ENCODE results near the gene MGP. TPM values are rescaled to one million over a fixed set of nuclear protein-coding genes. Genes with fewer than 3 reads are reported as not detected.

Gene MGP
- total RNA-seq, 5 donors from 2014 or later (not counting 1 experiment from before 2014, with no cell fraction given) = 1.5 to 4.0 (median 2.2) TPM

GRCh38 chr12:14842315-14842714, 43.3 kb downstream of the MGP start:
- H3K4me1 ChIP-seq (ENCODE audit: control insufficient read depth in 1 of 2, extremely low read depth in 1 of 2, insufficient read depth in 2 of 2, low read length in 2 of 2) = peaks cover 3 to 5% of the 10 kb centered on the region in 2 experiments
- no peak overlapping the region for H3K4me3 ChIP-seq (ENCODE audit: control insufficient read depth in 1 of 2, extremely low read depth in 1 of 2, low read length in 1 of 2)
- H3K36me3 Mint-ChIP-seq = no peaks in the 10 kb centered on the region
- no peak overlapping the region for H3K4me3 Mint-ChIP-seq
- no peak for ATAC-seq (replicated peaks in 1 of 4)
- H3K27me3 ChIP-seq (replicated peaks in 1 of 2; ENCODE audit: control insufficient read depth in 2 of 2, extremely low read depth in 1 of 2, insufficient read depth in 2 of 2, low read length in 1 of 2) = peaks cover 0 to 4% of the 10 kb centered on the region in 2 experiments
- ChIA-PET CTCF (interaction anchor here in 1 of 2 donors (0.6 kb wide), 1 partner anchor 153 kb away, joined by 3 read pairs; no protein-coding TSS in a partner anchor), POLR2A (interaction anchor here in 1 of 2 donors (0.6 kb wide), 1 partner anchor 86 kb away, joined by 3 read pairs; no protein-coding TSS in a partner anchor)
- no peaks in the 10 kb centered on the region for H3K9me3 Mint-ChIP-seq
- no CpG with 5 or more reads among the region's 3 CpGs for WGBS (ENCODE audit: insufficient coverage)
- no peaks in the 10 kb centered on the region for H3K9me3 ChIP-seq
- H3K27me3 Mint-ChIP-seq = peaks cover 7 to 15% of the 10 kb centered on the region in 2 donors
- no peak overlapping the region for H3K27ac ChIP-seq (ENCODE audit: low read length)
- DNase-seq = no peak
- no peak overlapping the region for H3K27ac Mint-ChIP-seq
- peaks cover 5 to 14% (median 8%) of the 10 kb centered on the region in 3 donors for H3K4me1 Mint-ChIP-seq
- H3K36me3 ChIP-seq (ENCODE audit: control insufficient read depth in 2 of 2, extremely low read depth in 1 of 2, insufficient read depth in 1 of 2, low read length in 1 of 2) = no peaks in the 10 kb centered on the region

GRCh38 chr12:14841761-14842160, 43.9 kb downstream of the MGP start:
- Mint-ChIP-seq H3K4me1 (peaks cover 5 to 14% (median 6%) of the 10 kb centered on the region in 3 donors), H3K27ac (no peak overlapping the region), H3K36me3 (no peaks in the 10 kb centered on the region), H3K9me3 (no peaks in the 10 kb centered on the region), H3K27me3 (peaks cover 7 to 16% of the 10 kb centered on the region in 2 donors), H3K4me3 (no peak overlapping the region)
- Histone ChIP-seq H3K4me3 (ENCODE audit: control insufficient read depth in 1 of 2, extremely low read depth in 1 of 2, low read length in 1 of 2) (no peak overlapping the region), H3K9me3 (no peaks in the 10 kb centered on the region), H3K27ac (ENCODE audit: low read length) (no peak overlapping the region), H3K36me3 (ENCODE audit: control insufficient read depth in 2 of 2, extremely low read depth in 1 of 2, insufficient read depth in 1 of 2, low read length in 1 of 2) (no peaks in the 10 kb centered on the region), H3K4me1 (ENCODE audit: control insufficient read depth in 1 of 2, extremely low read depth in 1 of 2, insufficient read depth in 2 of 2, low read length in 2 of 2) (peaks cover 3 to 5% of the 10 kb centered on the region in 2 experiments), H3K27me3 (replicated peaks in 1 of 2; ENCODE audit: control insufficient read depth in 2 of 2, extremely low read depth in 1 of 2, insufficient read depth in 2 of 2, low read length in 1 of 2) (peaks cover 0 to 4% of the 10 kb centered on the region in 2 experiments)
- 87% methylated on average over 2 of the region's 3 CpGs for WGBS (ENCODE audit: insufficient coverage)
- ChIA-PET POLR2A (interaction anchor here in 1 of 2 donors (0.6 kb wide), 1 partner anchor 85 kb away, joined by 3 read pairs; no protein-coding TSS in a partner anchor), CTCF (interaction anchor here in 1 of 2 donors (0.7 kb wide), 1 partner anchor 166 kb away, joined by 3 read pairs; no protein-coding TSS in a partner anchor)
- ATAC-seq (replicated peaks in 1 of 4) (no peak), DNase-seq (no peak)

GRCh38 chr12:14840616-14841015, 45.0 kb downstream of the MGP start:
- Mint-ChIP-seq H3K27ac (no peak overlapping the region), H3K9me3 (no peaks in the 10 kb centered on the region), H3K36me3 (no peaks in the 10 kb centered on the region), H3K4me3 (no peak overlapping the region), H3K4me1 (peaks cover 2 to 7% (median 3%) of the 10 kb centered on the region in 3 donors), H3K27me3 (peaks cover 7 to 22% of the 10 kb centered on the region in 2 donors)
- Histone ChIP-seq H3K27me3 (replicated peaks in 1 of 2; ENCODE audit: control insufficient read depth in 2 of 2, extremely low read depth in 1 of 2, insufficient read depth in 2 of 2, low read length in 1 of 2) (peaks cover 0 to 4% of the 10 kb centered on the region in 2 experiments), H3K4me1 (ENCODE audit: control insufficient read depth in 1 of 2, extremely low read depth in 1 of 2, insufficient read depth in 2 of 2, low read length in 2 of 2) (peaks cover 1 to 3% of the 10 kb centered on the region in 2 experiments), H3K4me3 (ENCODE audit: control insufficient read depth in 1 of 2, extremely low read depth in 1 of 2, low read length in 1 of 2) (no peak overlapping the region), H3K27ac (ENCODE audit: low read length) (no peak overlapping the region), H3K36me3 (ENCODE audit: control insufficient read depth in 2 of 2, extremely low read depth in 1 of 2, insufficient read depth in 1 of 2, low read length in 1 of 2) (no peaks in the 10 kb centered on the region), H3K9me3 (no peaks in the 10 kb centered on the region)
- ChIA-PET CTCF (no interaction called here), POLR2A (no interaction called here)
- WGBS (ENCODE audit: insufficient coverage) = 57% methylated on average over 1 of the region's 4 CpGs
- ATAC-seq (replicated peaks in 1 of 4) (no peak), DNase-seq (no peak)

- peaks cover 7 to 28% of the 10 kb centered on the region in 2 donors for H3K27me3 Mint-ChIP-seq
- H3K27ac Mint-ChIP-seq = no peak overlapping the region
- ChIA-PET CTCF (interaction anchor here (1.1 kb wide), 2 partner anchors 9 to 13 kb away, joined by 3 to 4 read pairs; no protein-coding TSS in a partner anchor), POLR2A (no interaction called here)
- no peak overlapping the region for H3K4me3 Mint-ChIP-seq
- no peak overlapping the region for H3K4me3 ChIP-seq (ENCODE audit: control insufficient read depth in 1 of 2, extremely low read depth in 1 of 2, low read length in 1 of 2)
- ATAC-seq (replicated peaks in 1 of 4) (no peak), DNase-seq (no peak)
- no peaks in the 10 kb centered on the region for H3K36me3 Mint-ChIP-seq
- H3K27ac ChIP-seq (ENCODE audit: low read length) = no peak overlapping the region
- no CpG with 5 or more reads among the region's 1 CpG for WGBS (ENCODE audit: insufficient coverage)
- H3K9me3 ChIP-seq = no peaks in the 10 kb centered on the region
- no peaks in the 10 kb centered on the region for H3K9me3 Mint-ChIP-seq
- peaks cover 0 to 4% of the 10 kb centered on the region in 2 experiments for H3K27me3 ChIP-seq (replicated peaks in 1 of 2; ENCODE audit: control insufficient read depth in 2 of 2, extremely low read depth in 1 of 2, insufficient read depth in 2 of 2, low read length in 1 of 2)
- no peaks in the 10 kb centered on the region for H3K4me1 ChIP-seq (ENCODE audit: control insufficient read depth in 1 of 2, extremely low read depth in 1 of 2, insufficient read depth in 2 of 2, low read length in 2 of 2)
- H3K4me1 Mint-ChIP-seq = no peaks in the 10 kb centered on the region
- no peaks in the 10 kb centered on the region for H3K36me3 ChIP-seq (ENCODE audit: control insufficient read depth in 2 of 2, extremely low read depth in 1 of 2, insufficient read depth in 1 of 2, low read length in 1 of 2)
Measured at GRCh38 chr12:14839262-14839661, 46.4 kb downstream of the MGP start.

- CTCF ChIA-PET = interaction anchor here in 1 of 2 donors (0.6 to 1.0 kb wide), 3 partner anchors 12 to 159 kb away, joined by 3 read pairs; no protein-coding TSS in a partner anchor
- no peaks in the 10 kb centered on the region for H3K36me3 ChIP-seq (ENCODE audit: control insufficient read depth in 2 of 2, extremely low read depth in 1 of 2, insufficient read depth in 1 of 2, low read length in 1 of 2)
- H3K4me1 ChIP-seq (ENCODE audit: control insufficient read depth in 1 of 2, extremely low read depth in 1 of 2, insufficient read depth in 2 of 2, low read length in 2 of 2) = no peaks in the 10 kb centered on the region
- no peak overlapping the region for H3K4me3 ChIP-seq (ENCODE audit: control insufficient read depth in 1 of 2, extremely low read depth in 1 of 2, low read length in 1 of 2)
- no peaks in the 10 kb centered on the region for H3K36me3 Mint-ChIP-seq
- H3K4me1 Mint-ChIP-seq = no peaks in the 10 kb centered on the region
- WGBS (ENCODE audit: insufficient coverage) = 50% methylated on average over 2 of the region's 7 CpGs
- no peak for ATAC-seq (replicated peaks in 1 of 4)
- POLR2A ChIA-PET = interaction anchor here in 1 of 2 donors (0.6 kb wide), 1 partner anchor 12 kb away, joined by 3 read pairs; no protein-coding TSS in a partner anchor
- H3K27me3 Mint-ChIP-seq = peaks cover 18 to 38% of the 10 kb centered on the region in 2 donors
- no peaks in the 10 kb centered on the region for H3K9me3 ChIP-seq
- H3K27ac Mint-ChIP-seq = no peak overlapping the region
- H3K9me3 Mint-ChIP-seq = no peaks in the 10 kb centered on the region
- H3K27ac ChIP-seq (ENCODE audit: low read length) = no peak overlapping the region
- no peak overlapping the region for H3K4me3 Mint-ChIP-seq
- no peak for DNase-seq
- H3K27me3 ChIP-seq (replicated peaks in 1 of 2; ENCODE audit: control insufficient read depth in 2 of 2, extremely low read depth in 1 of 2, insufficient read depth in 2 of 2, low read length in 1 of 2) = peaks cover 0 to 4% of the 10 kb centered on the region in 2 experiments
Measured at GRCh38 chr12:14836336-14837210, 49.1 kb downstream of the MGP start.

GRCh38 chr12:14834509-14834908, 51.1 kb downstream of the MGP start:
- ATAC-seq (replicated peaks in 1 of 4) = no peak
- Histone ChIP-seq H3K27ac (ENCODE audit: low read length) (no peak overlapping the region), H3K4me3 (ENCODE audit: control insufficient read depth in 1 of 2, extremely low read depth in 1 of 2, low read length in 1 of 2) (no peak overlapping the region), H3K9me3 (no peaks in the 10 kb centered on the region), H3K36me3 (ENCODE audit: control insufficient read depth in 2 of 2, extremely low read depth in 1 of 2, insufficient read depth in 1 of 2, low read length in 1 of 2) (no peaks in the 10 kb centered on the region), H3K27me3 (replicated peaks in 1 of 2; ENCODE audit: control insufficient read depth in 2 of 2, extremely low read depth in 1 of 2, insufficient read depth in 2 of 2, low read length in 1 of 2) (peaks cover 0 to 4% of the 10 kb centered on the region in 2 experiments), H3K4me1 (ENCODE audit: control insufficient read depth in 1 of 2, extremely low read depth in 1 of 2, insufficient read depth in 2 of 2, low read length in 2 of 2) (no peaks in the 10 kb centered on the region)
- Mint-ChIP-seq H3K9me3 (no peaks in the 10 kb centered on the region), H3K27me3 (peaks cover 17 to 33% of the 10 kb centered on the region in 2 donors), H3K27ac (no peak overlapping the region), H3K4me3 (no peak overlapping the region), H3K4me1 (no peaks in the 10 kb centered on the region), H3K36me3 (no peaks in the 10 kb centered on the region)
- DNase-seq = no peak
- ChIA-PET CTCF (no interaction called here), POLR2A (interaction anchor here in 1 of 2 donors (0.6 kb wide), 1 partner anchor 106 kb away, joined by 3 read pairs; no protein-coding TSS in a partner anchor)

Data from T-cell (primary cell).